LNCAP (cell line): ENCODE measurements around the gene AMPH.

Experiments used
- TF ChIP-seq, protein P1 (sequence below): fragments of 450-650 bp; IDR thresholded peaks from 2 replicates; pipeline ENCODE4 v1.5.1; 2017; ENCODE audit warnings: mild to moderate bottlenecking

The AMPH gene

DNA sequence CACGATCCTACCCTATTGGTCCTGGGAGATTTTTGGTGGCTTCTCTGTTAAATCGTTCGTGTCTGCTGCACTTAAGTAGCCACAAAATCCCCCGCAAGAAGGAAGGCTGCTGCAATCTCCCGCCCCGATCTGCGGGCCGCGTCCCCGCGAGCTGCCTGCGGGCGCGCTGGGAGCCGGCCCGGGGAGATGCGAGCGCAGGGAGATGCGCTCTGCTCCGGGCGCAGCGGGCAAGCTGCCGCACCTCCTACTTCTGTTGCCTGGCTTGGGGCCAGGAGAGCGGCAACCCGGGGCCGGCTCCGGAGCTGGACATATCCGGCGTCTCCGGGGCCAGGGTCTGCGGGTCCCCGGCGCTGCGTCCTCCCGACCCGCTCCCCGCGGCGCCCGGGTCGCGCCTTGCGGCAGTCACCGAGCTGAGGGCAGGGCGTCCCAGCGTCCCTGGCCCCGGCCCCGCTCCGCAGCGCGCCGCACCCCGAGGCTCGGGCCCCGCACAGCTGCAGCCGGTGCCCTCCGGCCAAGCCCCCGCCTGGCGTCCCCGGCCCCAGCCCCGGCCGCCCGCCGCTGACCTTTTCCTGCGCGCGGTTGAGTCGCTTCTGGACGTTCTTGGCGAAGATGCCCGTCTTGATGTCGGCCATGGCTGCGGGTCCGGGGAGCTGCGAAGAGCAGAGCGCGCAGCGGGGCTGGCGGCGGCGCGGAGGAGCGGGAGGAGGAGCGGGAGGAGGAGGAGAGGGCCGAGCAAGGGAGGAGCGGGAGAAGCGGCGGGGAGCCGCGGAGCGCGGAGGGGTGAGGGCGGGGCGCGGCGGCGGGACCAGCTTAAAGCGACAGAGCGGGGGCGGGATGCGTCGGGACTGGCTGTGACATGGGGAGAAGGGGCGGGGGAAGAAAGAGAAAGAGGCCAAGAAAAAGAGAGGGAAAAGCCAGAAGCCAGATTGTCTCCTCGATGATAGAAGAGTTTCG, at the start of gene AMPH:
TSS of gene AMPH (minus strand) at position 654 of the 954 bp plus-strand sequence. CDS start at position 632, 22 bp downstream.
- TF ChIP-seq, protein P1, sequence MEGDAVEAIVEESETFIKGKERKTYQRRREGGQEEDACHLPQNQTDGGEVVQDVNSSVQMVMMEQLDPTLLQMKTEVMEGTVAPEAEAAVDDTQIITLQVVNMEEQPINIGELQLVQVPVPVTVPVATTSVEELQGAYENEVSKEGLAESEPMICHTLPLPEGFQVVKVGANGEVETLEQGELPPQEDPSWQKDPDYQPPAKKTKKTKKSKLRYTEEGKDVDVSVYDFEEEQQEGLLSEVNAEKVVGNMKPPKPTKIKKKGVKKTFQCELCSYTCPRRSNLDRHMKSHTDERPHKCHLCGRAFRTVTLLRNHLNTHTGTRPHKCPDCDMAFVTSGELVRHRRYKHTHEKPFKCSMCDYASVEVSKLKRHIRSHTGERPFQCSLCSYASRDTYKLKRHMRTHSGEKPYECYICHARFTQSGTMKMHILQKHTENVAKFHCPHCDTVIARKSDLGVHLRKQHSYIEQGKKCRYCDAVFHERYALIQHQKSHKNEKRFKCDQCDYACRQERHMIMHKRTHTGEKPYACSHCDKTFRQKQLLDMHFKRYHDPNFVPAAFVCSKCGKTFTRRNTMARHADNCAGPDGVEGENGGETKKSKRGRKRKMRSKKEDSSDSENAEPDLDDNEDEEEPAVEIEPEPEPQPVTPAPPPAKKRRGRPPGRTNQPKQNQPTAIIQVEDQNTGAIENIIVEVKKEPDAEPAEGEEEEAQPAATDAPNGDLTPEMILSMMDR = no peak

DNA sequence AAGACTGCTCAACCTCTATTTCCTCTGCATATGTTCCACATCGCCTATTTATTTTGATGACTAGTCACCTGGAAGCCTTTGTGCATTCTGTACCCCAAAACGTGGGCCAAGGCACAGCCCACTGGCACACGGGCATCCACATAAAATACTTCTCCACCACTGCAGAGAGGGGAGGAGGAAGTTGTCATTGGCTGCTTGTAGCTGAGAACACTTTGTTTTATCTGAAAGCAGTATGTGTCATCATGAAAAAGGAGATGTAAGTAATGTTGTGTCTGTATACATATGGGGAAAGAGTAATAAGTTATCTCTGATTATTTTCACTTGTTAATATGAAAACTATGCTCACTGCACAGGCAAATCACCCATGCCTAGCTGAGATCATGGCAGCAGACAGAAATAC, 48.2 kb upstream of the AMPH start:
- TF ChIP-seq, protein P1 = no peak

DNA sequence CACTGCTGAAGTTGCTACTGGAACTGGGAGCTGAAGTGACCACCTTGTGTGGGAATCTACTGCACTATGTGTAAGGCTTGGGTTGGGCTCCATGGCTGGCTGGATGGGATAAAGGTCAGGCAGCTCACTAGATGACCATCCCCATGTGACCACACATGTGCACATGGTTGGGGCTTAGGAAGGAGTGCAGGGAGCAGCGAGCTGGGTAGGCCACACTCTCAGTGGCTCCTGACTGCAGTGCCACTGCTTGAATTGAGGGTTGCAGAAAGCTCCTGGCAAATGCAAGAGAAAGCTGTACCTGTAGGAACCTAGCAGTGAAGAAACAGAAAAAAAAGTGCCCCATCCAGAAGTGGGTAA, 47.5 kb upstream of the AMPH start:
- TF ChIP-seq, protein P1 = no peak

DNA sequence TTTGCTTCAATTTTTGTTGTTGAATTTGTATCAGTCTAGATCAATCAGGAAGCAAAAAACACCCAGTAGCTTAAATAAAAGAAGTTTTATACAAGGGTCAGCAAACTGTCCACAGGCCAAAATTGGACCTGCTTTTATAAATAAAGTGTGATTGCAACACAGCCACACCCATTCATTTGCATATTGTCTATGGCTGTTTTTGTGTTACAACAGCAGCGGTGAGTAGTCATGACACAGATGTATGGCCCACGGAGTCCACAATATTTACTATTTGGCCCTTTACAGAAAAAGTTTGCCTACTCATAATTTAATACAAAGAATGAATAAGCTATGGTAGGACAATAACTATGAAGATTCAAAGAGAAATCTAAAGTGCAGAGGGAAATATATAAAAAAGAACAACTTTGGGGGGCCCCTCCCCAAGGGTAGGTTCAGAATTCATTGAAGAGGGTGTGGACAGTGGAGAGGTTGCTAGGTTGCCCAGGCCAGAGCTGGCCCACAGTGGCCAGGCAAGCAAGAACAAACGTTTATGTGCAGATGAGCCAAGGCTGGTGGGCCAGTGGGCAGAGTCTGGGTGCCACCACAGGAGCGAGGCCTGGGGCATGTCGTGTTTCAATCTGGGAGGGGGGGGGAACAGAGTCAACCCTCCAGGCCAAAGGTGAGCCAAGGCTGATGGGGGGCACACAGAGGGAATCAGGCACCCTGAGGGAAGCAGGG, 47.0 kb upstream of the AMPH start:
- TF ChIP-seq, protein P1 = no peak

DNA sequence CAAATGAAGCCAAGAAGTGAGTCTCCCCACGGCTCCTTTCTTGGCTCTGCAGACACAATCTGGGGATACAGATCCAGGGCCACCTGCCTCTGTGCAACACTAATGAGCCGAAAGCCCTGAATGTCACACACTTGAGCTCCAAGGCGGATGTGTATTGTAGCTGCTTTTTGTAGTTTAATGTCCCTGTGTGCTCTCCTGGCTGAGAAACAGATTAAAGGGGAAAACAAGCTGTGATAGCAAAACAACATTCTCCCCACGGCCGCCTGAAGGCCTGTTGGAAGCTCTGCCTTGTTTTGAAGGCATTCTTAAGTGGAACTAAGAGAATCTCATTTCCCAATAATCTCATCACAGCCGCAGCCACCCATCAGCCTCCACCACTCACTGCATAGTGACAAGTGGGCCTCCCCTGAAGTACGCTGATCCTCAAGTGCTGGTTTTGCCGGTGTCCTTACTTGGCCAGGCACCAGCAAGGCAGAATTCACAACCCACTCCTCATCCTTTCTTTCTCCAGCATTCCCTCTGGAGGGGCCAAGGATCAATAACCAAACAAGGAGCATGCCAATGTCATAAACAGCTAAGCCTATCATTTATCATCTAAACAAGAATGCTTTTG, 44.4 kb upstream of the AMPH start:
- TF ChIP-seq, protein P1 = no peak

DNA sequence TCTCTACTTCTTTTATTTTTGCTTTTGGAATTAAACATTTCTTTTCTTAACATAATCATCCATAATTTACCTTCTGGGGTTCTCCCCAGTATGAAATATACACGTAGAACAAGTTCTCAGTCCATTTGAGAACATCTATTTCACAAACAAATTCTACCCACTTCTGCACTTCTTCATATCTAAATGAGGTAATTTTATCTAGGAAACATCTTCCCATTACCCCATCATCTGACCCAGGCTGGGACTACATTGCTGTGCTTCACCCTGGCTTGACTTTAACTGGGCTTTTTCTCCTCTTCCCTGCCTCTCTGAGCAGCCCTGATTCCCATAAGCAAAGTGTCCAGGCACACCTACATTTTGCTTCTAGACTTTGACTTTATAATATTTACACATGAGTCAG, 43.3 kb upstream of the AMPH start:
- TF ChIP-seq, protein P1 = no peak

DNA sequence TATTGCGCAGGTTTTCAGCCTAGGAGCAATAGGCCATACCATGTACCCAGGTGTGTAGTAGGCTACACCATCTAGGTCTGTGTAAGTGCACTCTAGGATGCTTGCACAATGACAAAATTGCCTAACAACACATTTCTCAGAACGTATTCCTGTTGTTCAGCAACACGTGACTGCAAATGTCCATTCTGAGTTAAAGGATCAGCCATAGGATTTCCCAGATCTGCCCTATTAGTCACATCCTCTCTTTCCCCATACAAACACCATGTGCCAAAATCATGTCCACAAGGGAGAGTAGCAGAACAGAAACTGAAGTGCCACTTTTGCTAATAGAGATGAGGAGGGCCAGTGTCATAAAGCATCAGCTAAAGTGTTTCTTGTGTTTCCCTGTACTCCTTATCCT, 42.6 kb upstream of the AMPH start:
- TF ChIP-seq, protein P1 = no peak
